Large intestine (tissue), 3 donors: ENCODE measurements around the gene TLR8. TPM values are rescaled to one million over a fixed set of nuclear protein-coding genes. Genes with fewer than 3 reads are reported as not detected.
A peak's percentile ranks its signal among the peaks of the same experiment; 100 is the strongest.

Source experiments
- DNase-seq, 2 donors: peaks; one replicate each; pipeline versions ENCODE4 v3.0.0 to v3.0.0-alpha.2; 2013
- H3K27ac ChIP-seq: one replicate; pipeline ENCODE4 v1.5.1; 2013; ENCODE audit warnings: low read length
- H3K27me3 ChIP-seq: 2 replicates; pipeline ENCODE4 v1.6.1; 2013; ENCODE audit warnings: low read length; ENCODE audit not compliant: control insufficient read depth, insufficient read depth
- H3K36me3 ChIP-seq: 2 replicates; pipeline ENCODE4 v1.6.1; 2013; ENCODE audit warnings: low read length; ENCODE audit not compliant: control insufficient read depth, insufficient read depth
- H3K4me1 ChIP-seq: one replicate; pipeline ENCODE4 v1.6.1; 2013; ENCODE audit warnings: low read length; ENCODE audit not compliant: control insufficient read depth, insufficient read depth
- H3K4me3 ChIP-seq: one replicate; pipeline ENCODE4 v1.5.1; 2013; ENCODE audit warnings: low read length
- H3K9me3 ChIP-seq: one replicate; pipeline ENCODE4 v1.6.1; 2013; ENCODE audit warnings: mild to moderate bottlenecking, low read depth, low read length, moderate library complexity; ENCODE audit not compliant: control insufficient read depth
- WGBS: methylation state at CpG from one replicate; pipeline ENCODE4 v1.1.5; 2013; ENCODE audit warnings: low lambda C conversion rate; ENCODE audit not compliant: insufficient coverage; 5-methylcytosine and 5-hydroxymethylcytosine counted together
- polyA plus RNA-seq: library from polyadenylated mRNA; unstranded; fragments of 120-200 nt; gene quantifications from one replicate; pipeline ENCODE4 v1.2.1, GENCODE V29; 2013

The TLR8 gene
- polyA plus RNA-seq, 1 donor = 0.67 TPM

DNA sequence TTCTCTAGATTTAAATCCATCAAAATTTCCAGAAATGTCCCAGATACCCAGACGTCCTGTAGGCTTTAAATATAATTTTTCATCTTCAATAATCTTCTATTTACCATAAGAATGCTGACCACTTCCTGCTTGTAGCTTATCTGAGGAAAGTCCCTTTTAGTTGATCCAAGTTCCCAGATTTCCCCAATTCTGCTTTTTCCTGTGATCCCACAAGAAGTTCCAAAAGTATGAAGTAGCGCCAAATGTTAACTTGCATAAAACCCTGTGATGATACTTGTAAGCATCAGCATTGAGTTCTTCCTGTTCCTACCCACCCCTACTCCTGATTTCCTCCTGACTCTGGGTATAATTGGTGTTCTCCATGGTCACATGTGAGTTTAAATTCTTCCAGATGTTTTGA lies 10.6 kb upstream of the TLR8 start:
- DNase-seq = no peak
- Histone ChIP-seq H3K9me3 (no peaks in the 10 kb centered on the region), H3K36me3 (no peaks in the 10 kb centered on the region), H3K4me3 (no peak overlapping the region), H3K27me3 (no peaks in the 10 kb centered on the region), H3K27ac (no peak overlapping the region), H3K4me1 (no peaks in the 10 kb centered on the region)
- WGBS = no CpG with 5 or more reads among the region's 2 CpGs

DNA sequence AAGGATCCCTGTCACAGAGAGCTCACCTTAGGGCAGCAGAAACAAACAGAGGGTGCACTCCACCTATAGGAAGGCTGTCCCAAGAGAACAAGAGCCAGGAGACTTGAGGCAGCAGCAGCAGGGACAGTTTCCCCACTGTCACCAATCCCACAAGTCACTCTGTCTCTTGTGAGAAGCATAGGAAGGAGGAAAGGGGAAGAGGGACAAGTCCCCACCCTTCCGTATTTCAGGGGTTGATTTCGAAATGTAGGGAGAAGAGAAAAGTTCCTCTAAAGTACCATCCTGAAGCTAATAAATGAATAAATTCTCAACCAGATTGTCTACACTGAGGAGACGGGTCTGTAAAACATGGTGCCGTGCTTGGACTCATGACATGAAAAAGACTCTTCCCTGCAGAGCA lies 9.5 kb upstream of the TLR8 start:
- no peak overlapping the region for H3K27ac ChIP-seq
- no peaks in the 10 kb centered on the region for H3K4me1 ChIP-seq
- H3K9me3 ChIP-seq = no peaks in the 10 kb centered on the region
- no peaks in the 10 kb centered on the region for H3K27me3 ChIP-seq
- H3K36me3 ChIP-seq = no peaks in the 10 kb centered on the region
- no peak overlapping the region for H3K4me3 ChIP-seq
- WGBS = no CpG with 5 or more reads among the region's 4 CpGs
- DNase-seq = no peak

DNA sequence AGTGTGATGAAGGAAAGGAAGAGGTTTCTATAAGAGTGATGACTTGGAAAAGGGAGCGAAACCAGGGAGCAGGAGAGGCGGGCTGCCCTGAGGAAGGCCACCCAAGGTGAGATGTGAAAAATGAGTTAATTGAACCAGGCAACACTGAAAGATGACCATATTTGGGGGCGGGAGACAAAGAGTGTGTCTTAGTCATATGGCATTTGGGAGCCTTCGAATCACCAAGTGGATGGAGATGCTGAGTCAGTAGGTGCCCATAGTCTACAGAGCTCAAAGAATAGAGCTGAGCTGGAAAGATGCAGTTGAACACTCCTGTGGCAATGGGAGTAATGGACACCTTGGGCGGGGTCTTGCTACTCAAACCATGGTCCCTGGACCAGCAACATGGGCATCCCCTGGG lies 8.3 kb upstream of the TLR8 start:
- no peaks in the 10 kb centered on the region for H3K9me3 ChIP-seq
- H3K27me3 ChIP-seq = no peaks in the 10 kb centered on the region
- DNase-seq = no peak
- H3K27ac ChIP-seq = no peak overlapping the region
- no peak overlapping the region for H3K4me3 ChIP-seq
- no peaks in the 10 kb centered on the region for H3K36me3 ChIP-seq
- WGBS = no CpG with 5 or more reads among the region's 5 CpGs
- H3K4me1 ChIP-seq = no peaks in the 10 kb centered on the region

DNA sequence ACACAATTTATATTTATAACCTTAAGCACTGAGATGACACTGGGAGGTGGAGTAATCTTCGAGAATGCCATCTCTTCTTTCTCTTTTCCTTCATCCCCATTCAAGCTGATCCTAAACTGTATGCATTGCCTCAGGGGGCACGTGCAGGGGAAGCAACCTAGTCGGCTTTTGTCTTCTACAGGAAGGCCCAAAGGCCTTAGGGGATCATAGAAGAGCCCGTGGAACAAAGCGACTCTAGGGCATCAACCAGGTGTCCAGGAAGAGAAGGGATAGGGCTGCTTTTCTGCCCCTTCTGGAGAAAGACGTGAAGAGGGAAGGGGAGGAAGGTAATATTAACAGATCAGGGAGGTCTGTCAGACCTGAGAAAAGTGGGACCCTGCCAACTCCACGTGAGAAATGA lies 6.9 kb upstream of the TLR8 start:
- H3K4me3 ChIP-seq = no peak overlapping the region
- WGBS = no CpG with 5 or more reads among the region's 7 CpGs
- H3K36me3 ChIP-seq = no peaks in the 10 kb centered on the region
- H3K27ac ChIP-seq = no peak overlapping the region
- no peaks in the 10 kb centered on the region for H3K9me3 ChIP-seq
- no peaks in the 10 kb centered on the region for H3K4me1 ChIP-seq
- no peaks in the 10 kb centered on the region for H3K27me3 ChIP-seq
- DNase-seq = no peak

DNA sequence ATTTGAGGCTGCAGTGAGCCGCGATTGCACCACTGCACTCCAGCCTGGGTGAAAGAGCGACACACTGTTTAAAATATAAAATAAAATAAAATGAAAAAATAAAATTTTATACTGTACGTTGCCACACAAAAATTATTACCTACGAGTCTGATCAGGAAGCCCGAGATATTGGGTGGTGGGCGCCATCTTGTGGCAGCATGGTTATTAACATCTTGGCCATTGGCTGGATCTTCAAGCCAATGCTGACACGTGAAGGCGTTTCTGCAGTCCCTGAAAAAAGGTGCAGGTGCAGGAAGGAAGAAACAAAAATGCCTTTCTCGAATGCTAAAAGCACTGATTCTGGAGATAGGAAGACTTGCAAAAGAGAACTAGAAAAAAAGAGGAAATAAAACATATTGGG lies 4.9 kb upstream of the TLR8 start:
- no peaks in the 10 kb centered on the region for H3K4me1 ChIP-seq
- no CpG with 5 or more reads among the region's 10 CpGs for WGBS

DNA sequence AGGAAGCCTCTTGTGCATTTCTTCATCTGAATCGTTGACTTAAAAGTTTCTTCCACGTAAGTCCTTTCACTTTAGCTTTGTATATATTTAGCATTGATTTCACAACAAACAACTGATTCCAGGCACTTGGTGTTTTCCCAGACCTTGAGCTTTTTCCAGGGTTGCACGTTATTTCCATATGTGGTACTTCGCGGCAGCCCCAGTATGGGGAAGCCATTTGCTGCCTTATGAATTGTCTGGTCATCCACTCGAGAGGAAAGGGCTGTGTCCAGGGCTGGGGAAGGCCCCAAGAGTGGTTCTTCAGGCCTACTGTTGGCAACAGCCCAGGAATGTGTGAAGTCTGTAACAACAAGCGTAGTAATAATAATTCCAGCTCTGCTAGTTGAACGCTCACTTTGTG lies 2.8 kb upstream of the TLR8 start:
- Histone ChIP-seq H3K27ac (no peak overlapping the region), H3K27me3 (no peaks in the 10 kb centered on the region), H3K9me3 (no peaks in the 10 kb centered on the region), H3K4me1 (no peaks in the 10 kb centered on the region), H3K36me3 (no peaks in the 10 kb centered on the region), H3K4me3 (no peak overlapping the region)
- WGBS = 79% methylated on average over 2 of the region's 8 CpGs
- DNase-seq = peak; percentile 2 to 3

More for the DNA sequence above, 4.9 kb upstream of the TLR8 start:
- H3K36me3 ChIP-seq = no peaks in the 10 kb centered on the region
- no peaks in the 10 kb centered on the region for H3K9me3 ChIP-seq
- no peak overlapping the region for H3K27ac ChIP-seq
- no peaks in the 10 kb centered on the region for H3K27me3 ChIP-seq
- no peak overlapping the region for H3K4me3 ChIP-seq
- DNase-seq = peak; percentile 13 to 30

DNA sequence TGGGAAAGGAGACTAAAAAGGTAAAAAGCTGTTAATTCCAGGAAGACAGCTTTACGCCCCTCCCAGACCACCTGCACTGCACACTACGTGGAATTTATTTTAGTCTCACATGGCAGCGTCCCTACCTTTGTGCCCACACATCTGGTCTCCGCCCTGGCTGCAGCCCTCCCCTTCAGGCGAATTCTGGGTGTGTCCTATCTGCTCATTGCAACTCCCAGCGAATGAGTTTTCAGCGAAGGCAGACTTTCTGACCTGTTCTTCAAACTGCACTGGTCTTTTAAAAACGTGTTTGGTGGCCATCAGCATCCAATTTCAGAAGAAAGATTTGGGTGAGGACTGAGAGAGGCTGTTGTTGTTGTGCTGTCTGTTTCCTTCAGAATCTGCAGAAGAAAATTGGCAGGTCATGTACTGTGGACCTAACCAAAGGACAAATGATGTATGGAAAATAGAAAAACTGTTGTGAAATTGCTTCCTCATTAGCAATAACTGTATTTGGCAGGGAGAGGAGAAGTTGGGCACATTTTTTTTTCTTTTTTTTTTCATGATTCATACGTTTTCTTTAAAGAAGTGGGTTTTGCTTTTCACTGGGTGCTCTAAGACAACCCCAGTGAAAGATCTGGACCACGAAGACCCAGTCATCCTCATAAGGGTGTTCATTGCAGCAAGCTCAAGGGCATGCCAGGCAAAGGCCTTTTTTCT lies 4.2 kb downstream of the TLR8 start:
- Histone ChIP-seq H3K4me3 (no peak overlapping the region), H3K27ac (no peak overlapping the region), H3K36me3 (no peaks in the 10 kb centered on the region), H3K27me3 (no peaks in the 10 kb centered on the region), H3K9me3 (no peaks in the 10 kb centered on the region), H3K4me1 (no peaks in the 10 kb centered on the region)
- DNase-seq = peak in 1 of 2 donors; percentile 14
- no CpG with 5 or more reads among the region's 10 CpGs for WGBS

DNA sequence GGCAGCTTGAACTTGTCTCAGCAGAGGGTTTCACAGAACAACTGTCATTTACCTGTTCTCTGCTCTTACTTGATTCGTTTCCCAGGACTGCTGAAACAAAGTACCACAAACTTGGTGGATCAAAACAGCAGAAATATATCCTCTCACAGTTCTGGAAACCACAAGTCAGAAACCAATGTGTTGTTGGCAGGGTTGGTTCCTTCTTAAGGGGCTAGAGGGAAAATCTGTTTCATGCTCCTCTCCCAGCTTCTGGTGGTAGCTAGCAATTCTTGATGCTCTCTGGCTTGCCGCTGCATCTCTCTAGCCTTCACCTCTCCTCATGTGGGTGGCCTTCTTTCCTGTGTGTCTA lies 4.7 kb downstream of the TLR8 start:
- no peaks in the 10 kb centered on the region for H3K4me1 ChIP-seq
- H3K27me3 ChIP-seq = no peaks in the 10 kb centered on the region
- no peaks in the 10 kb centered on the region for H3K36me3 ChIP-seq
- H3K9me3 ChIP-seq = no peaks in the 10 kb centered on the region
- no peak overlapping the region for H3K4me3 ChIP-seq
- DNase-seq = no peak
- no CpG with 5 or more reads among the region's 2 CpGs for WGBS
- no peak overlapping the region for H3K27ac ChIP-seq

DNA sequence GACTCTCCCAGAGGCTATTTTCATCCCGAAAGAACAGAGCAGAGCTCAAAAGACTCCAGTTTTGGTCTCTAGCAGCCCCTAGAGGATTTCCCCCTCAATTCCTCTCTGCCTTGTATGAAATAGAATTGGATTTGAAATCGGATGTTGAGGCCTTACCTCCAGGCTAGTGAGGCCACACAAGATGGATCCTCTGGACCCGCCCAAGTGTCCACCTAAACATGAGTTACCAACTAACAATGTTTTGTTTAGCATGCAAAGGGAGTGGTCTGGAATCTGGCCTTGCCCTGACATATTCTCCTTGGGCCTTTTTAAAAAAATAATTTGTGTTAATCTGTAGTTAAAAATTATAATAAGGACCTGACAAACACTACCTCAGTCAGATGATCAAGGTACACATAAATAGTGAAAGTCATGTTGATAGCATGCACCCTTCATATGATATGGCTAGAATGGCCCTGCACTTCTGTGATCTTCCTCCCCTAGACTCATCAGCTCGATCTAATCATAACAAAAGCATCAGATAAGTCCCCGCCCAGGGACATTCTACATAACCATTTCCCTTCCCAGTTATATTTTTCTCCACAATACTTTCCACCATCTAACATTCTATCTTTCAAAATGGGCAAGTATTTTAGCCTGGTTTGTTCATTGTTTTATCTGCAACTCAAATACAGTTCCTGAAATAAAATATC lies 6.5 kb downstream of the TLR8 start:
- no CpG with 5 or more reads among the region's 5 CpGs for WGBS
- Histone ChIP-seq H3K4me1 (no peaks in the 10 kb centered on the region), H3K4me3 (no peak overlapping the region), H3K27ac (no peak overlapping the region), H3K9me3 (no peaks in the 10 kb centered on the region), H3K27me3 (no peaks in the 10 kb centered on the region), H3K36me3 (no peaks in the 10 kb centered on the region)
- DNase-seq = no peak

DNA sequence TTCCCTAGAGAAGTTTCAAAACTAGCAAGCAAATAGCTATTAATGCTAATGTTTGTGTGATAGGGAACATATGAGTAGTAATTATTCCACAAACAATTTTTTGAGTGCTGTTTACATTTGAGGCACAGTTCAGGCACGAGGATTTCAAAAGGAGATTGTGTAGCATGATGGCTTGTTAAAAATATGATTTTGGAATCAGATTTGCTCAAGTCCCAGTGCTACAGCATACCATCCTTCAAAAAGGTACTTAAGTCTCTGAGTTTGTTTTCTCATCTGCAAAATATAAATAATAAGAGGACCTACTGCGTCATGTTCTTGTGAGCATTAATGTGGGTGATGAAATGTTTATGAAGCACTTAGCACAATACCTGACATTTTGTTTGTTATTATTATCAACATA lies 11.3 kb downstream of the TLR8 start:
- Histone ChIP-seq H3K4me3 (no peak overlapping the region), H3K4me1 (no peaks in the 10 kb centered on the region), H3K9me3 (no peaks in the 10 kb centered on the region), H3K27me3 (no peaks in the 10 kb centered on the region), H3K36me3 (no peaks in the 10 kb centered on the region), H3K27ac (no peak overlapping the region)
- WGBS = no CpG with 5 or more reads among the region's 2 CpGs
- no peak for DNase-seq

DNA sequence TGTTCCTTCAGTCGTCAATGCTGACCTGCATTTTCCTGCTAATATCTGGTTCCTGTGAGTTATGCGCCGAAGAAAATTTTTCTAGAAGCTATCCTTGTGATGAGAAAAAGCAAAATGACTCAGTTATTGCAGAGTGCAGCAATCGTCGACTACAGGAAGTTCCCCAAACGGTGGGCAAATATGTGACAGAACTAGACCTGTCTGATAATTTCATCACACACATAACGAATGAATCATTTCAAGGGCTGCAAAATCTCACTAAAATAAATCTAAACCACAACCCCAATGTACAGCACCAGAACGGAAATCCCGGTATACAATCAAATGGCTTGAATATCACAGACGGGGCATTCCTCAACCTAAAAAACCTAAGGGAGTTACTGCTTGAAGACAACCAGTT lies 12.6 kb downstream of the TLR8 start:
- Histone ChIP-seq H3K27ac (no peak overlapping the region), H3K4me1 (no peaks in the 10 kb centered on the region), H3K36me3 (no peaks in the 10 kb centered on the region), H3K9me3 (no peaks in the 10 kb centered on the region), H3K27me3 (no peaks in the 10 kb centered on the region), H3K4me3 (no peak overlapping the region)
- no CpG with 5 or more reads among the region's 10 CpGs for WGBS
- no peak for DNase-seq
